Measurements from ENCODE around the gene IQUB. TPM values are rescaled to one million over a fixed set of nuclear protein-coding genes. Genes with fewer than 3 reads are reported as not detected.
"Not testable (repeated sequence)": the region's sequence is repeated elsewhere in the genome, so short reads cannot be mapped to it uniquely, and the experiment has no call there.

The IQUB gene
- total RNA-seq, 8 experiments from 2014 or later: 0.38 to 18.2 (median 1.1) TPM

DNA sequence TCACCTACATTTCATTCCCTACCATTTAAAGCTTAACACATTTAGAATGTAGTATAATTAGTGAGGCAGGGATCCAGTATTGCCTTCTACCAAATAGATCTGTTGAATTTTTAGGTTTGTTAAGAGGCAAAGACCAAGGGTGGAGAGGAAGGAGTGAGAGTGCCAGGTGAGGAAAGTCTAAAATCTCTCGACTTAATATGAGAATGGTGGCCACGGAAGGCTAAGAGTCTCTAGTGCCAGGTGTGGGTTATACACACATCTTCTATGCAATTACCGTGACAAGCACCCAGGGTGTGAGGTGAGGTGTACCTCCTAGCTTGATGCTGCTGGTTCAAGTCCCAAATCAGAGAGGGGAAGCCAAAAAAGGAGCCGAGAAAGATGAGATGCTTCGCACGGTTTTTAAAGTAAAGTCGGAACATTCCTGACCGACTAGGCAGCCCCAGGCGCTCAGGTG, 439 bp downstream of the IQUB start:
- 0 to 20% (median 0%) methylated on average over 1 to 8 of the region's 9 CpGs; no CpG with 5 or more reads in 3 of the 10 experiments for WGBS, 10 experiments
- H3K27ac ChIP-seq: peak overlapping the region in 1 of 2 donors; percentile 1
- peak in 1 of 8 experiments; percentile 0 for ATAC-seq (replicated peaks in 6 of 8)
- peaks cover 0 to 7% of the 10 kb centered on the region in 2 donors for H3K4me1 ChIP-seq (replicated peaks in 1 of 2)
- in situ Hi-C loops (cut with MboI; ENCODE audit: low pct_unique_long_range_greater_than_20kb in 2 of 9, low sequenced_read_pairs in 9 of 9, unreplicated experiment in 9 of 9): no loop called here
- peak overlapping the region; percentile 53 to 91 (median 60) for H3K4me3 ChIP-seq

DNA sequence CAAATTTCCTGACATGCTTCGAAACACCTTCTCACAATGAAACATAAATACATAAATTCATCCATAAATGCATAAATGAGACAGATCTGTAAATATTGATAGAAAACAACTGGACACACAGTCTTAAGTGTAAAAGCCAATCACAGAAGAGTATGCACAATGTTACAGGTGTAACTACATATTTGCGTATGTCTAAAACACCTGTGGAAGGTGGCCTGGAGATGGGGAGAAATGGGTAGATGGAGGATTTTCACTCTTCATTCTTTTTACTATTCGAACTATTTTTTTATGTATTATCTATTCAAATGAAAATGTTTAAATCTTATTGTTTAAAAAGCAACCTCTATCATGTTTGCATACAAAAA, 860 bp downstream of the IQUB start:
- peaks cover 3 to 7% of the 10 kb centered on the region in 2 donors for H3K4me1 ChIP-seq (replicated peaks in 1 of 2)
- WGBS, 10 experiments: 56 to 100% (median 84%) methylated on average over 1 to 3 of the region's 3 CpGs
- H3K4me3 ChIP-seq: peak overlapping the region in 2 of 5 donors; percentile 53 to 54
- H3K27ac ChIP-seq: no peak overlapping the region
- in situ Hi-C loops (cut with MboI; ENCODE audit: low pct_unique_long_range_greater_than_20kb in 2 of 9, low sequenced_read_pairs in 9 of 9, unreplicated experiment in 9 of 9): no loop called here
- no peak for ATAC-seq (replicated peaks in 6 of 8)

DNA sequence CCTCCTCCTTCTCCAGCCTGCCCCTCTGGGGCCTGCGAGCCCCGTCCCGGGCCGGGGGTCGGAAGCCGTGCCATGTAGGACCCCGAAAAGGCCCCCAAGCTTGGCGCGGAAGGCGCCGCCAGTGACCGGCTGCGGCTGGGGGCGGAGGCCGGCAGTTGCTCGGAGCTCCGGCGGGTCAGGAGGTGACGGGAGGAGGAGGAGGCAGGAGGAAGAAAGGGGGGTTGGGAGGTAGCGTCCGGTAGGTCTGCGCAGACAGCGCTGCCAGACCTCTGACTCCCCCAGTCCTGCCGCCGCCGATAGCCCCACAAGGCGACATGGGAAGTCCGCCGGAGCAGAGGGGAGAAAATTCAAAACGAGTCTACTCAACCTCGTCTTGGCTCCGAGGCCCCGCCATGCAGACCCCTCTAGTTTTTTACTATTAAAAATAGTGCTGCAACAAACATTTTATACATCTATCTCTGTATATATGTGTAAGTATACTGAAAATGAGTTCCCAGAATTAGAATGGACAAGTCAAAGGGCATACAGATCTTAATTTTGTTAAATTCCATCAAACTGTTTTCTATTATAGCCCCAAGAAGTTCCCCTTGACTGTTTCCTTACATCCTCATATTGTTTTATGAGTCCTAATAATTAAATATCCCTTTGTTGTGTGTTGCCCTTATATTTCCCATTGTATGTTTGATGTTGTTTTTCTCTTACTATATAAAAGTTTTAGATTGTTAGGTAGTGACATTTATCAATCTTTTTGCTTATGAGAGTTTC, 1.4 kb downstream of the IQUB start:
- H3K4me3 ChIP-seq: peak overlapping the region; percentile 27 to 54 (median 38)
- peak; percentile 7 to 18 (median 12) for ATAC-seq (replicated peaks in 6 of 8)
- in situ Hi-C loops (cut with MboI; ENCODE audit: low pct_unique_long_range_greater_than_20kb in 2 of 9, low sequenced_read_pairs in 9 of 9, unreplicated experiment in 9 of 9); H3K4me1 ChIP-seq (replicated peaks in 1 of 2): not testable (repeated sequence)
- WGBS, 10 experiments: 40% methylated on average over 1 of the region's 33 CpGs; no CpG with 5 or more reads in 9 of the 10 experiments
- peak overlapping the region in 1 of 2 donors; percentile 52 for H3K27ac ChIP-seq

DNA sequence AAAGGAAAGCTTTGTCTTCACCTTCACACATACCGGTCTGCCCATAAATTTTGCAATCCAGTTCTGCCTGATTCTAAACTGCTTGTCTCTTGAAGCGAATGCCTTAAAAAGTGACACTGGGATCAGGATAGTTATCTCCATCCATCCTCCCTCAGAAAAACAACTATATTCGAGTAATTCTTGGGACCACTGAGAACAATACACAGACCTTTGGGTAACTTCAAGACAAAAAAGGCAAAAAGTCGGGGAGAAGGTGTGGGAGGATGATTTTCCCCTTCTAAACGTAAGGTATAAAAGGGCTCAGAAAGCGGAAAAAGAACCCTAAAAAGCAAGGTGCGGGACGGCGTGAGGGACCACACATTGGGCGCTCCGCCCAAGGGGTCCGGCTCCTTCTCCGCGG, 2.1 kb downstream of the IQUB start:
- ATAC-seq (replicated peaks in 6 of 8): peak in 7 of 8 experiments; percentile 1 to 6 (median 2)
- in situ Hi-C loops (cut with MboI; ENCODE audit: low pct_unique_long_range_greater_than_20kb in 2 of 9, low sequenced_read_pairs in 9 of 9, unreplicated experiment in 9 of 9); H3K27ac ChIP-seq; H3K4me1 ChIP-seq (replicated peaks in 1 of 2): not testable (repeated sequence)
- peak overlapping the region in 4 of 5 donors; percentile 21 to 38 (median 25) for H3K4me3 ChIP-seq
- 0 to 100% (median 33%) methylated on average over 1 to 3 of the region's 14 CpGs; no CpG with 5 or more reads in 2 of the 10 experiments for WGBS, 10 experiments

DNA sequence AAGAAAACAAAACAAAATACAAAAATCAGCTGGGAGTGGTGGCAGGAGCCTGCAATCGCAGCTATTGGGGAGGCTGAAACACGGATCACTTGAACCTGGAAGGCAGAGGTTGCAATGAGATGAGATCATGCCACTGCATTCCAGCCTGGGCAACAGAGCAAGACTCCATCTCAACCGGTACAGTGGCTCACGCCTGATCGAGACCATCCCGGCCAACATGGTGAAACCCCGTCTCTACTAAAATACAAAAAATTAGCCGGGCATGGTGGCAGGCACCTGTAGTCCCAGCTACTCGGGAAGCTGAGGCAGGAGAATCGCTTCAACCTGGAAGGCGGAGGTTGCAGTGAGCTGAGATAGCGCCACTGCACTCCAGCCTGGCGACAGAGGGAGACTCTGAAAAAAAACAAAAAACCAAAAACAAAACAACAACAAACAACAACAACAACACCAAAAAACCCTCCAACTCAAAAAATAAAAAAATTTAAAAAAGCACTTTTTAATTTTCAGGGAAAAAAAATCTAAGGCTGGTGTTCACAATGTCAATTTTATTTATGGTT, 4.3 kb downstream of the IQUB start:
- H3K4me3 ChIP-seq; ATAC-seq (replicated peaks in 6 of 8); H3K27ac ChIP-seq; H3K4me1 ChIP-seq (replicated peaks in 1 of 2); in situ Hi-C loops (cut with MboI; ENCODE audit: low pct_unique_long_range_greater_than_20kb in 2 of 9, low sequenced_read_pairs in 9 of 9, unreplicated experiment in 9 of 9): not testable (repeated sequence)
- 90 to 100% (median 95%) methylated on average over 1 to 6 of the region's 13 CpGs; no CpG with 5 or more reads in 4 of the 10 experiments for WGBS, 10 experiments

DNA sequence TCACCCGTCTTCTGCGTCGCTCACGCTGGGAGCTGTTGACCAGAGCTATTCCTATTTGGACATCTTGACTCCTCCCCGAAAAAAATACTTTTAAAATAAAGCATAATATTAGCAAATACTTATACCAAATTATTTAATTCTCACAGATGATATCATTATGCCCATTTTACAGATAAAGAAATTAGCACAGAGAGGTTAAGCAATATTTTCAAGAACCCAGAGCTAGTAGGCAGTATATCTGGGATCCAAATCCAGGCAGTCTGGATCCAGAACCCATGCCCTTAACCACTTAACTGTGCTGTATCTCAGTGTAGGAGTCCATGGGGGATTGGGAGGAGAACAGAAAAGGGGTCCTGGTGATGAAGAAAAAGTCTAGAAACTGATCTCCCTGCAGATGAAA, 6.1 kb downstream of the IQUB start:
- in situ Hi-C loops (cut with MboI; ENCODE audit: low pct_unique_long_range_greater_than_20kb in 2 of 9, low sequenced_read_pairs in 9 of 9, unreplicated experiment in 9 of 9): no loop called here
- H3K4me1 ChIP-seq (replicated peaks in 1 of 2): peaks cover 3 to 9% of the 10 kb centered on the region in 2 donors
- WGBS, 10 experiments: no CpG with 5 or more reads among the region's 5 CpGs
- no peak overlapping the region for H3K27ac ChIP-seq
- ATAC-seq (replicated peaks in 6 of 8): no peak
- peak overlapping the region; percentile 25 to 53 (median 36) for H3K4me3 ChIP-seq

DNA sequence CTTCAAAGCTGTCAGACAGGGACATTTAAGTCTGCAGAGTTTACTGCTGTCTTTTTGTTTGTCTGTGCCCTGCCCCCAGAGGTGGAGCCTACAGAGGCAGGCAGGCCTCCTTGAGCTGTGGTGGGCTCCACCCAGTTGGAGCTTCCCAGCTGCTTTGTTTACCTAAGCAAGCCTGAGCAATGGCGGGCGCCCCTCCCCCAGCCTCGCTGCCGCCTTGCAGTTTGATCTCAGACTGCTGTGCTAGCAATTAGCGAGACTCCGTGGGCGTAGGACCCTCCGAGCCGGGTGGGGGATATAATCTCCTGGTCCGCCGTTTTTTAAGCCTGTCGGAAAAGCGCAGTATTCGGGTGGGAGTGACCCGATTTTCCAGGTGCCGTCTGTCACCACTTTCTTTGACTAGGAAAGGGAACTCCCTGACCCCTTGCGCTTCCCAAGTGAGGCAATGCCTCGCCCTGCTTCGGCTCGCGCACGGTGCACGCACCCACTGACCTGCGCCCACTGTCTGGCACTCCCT, 6.6 kb downstream of the IQUB start:
- ATAC-seq (replicated peaks in 6 of 8); H3K4me1 ChIP-seq (replicated peaks in 1 of 2); in situ Hi-C loops (cut with MboI; ENCODE audit: low pct_unique_long_range_greater_than_20kb in 2 of 9, low sequenced_read_pairs in 9 of 9, unreplicated experiment in 9 of 9): not testable (repeated sequence)
- Histone ChIP-seq H3K27ac (peak overlapping the region; percentile 22 to 79), H3K4me3 (peak overlapping the region; percentile 25 to 53 (median 36))
- no CpG with 5 or more reads among the region's 24 CpGs for WGBS, 10 experiments

DNA sequence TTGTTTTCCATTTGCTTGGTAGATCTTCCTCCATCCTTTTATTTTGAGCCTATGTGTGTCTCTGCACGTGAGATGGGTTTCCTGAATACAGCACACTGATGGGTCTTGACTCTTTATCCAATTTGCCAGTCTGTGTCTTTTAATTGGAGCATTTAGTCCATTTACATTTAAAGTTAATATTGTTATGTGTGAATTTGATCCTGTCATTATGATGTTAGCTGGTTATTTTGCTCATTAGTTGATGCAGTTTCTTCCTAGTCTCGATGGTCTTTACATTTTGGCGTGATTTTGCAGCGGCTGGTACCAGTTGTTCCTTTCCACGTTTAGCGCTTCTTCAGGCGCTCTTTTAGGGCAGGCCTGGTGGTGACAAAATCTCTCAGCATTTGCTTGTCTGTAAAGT, 7.9 kb downstream of the IQUB start:
- WGBS, 10 experiments: no CpG with 5 or more reads among the region's 7 CpGs
- H3K4me1 ChIP-seq (replicated peaks in 1 of 2); ATAC-seq (replicated peaks in 6 of 8); H3K27ac ChIP-seq; in situ Hi-C loops (cut with MboI; ENCODE audit: low pct_unique_long_range_greater_than_20kb in 2 of 9, low sequenced_read_pairs in 9 of 9, unreplicated experiment in 9 of 9); H3K4me3 ChIP-seq: not testable (repeated sequence)

DNA sequence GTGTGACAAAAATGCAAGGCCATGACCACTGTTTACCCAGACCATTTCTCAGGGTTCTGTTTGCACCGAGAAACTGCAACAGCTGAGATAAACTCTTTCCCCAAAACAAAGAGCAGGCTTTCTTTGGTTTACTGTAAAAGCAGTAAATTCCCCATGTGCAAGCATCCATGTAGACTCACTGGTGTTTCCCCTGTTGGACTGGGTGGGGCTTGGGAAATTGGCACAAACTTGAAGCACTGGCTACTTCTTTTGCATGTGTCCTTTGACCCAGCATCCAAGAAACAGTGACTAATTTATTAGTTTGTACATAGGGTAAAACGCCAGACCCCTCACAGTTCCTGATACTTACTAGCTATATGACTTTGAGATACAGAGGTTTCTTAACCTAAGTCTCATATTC, 12.3 kb downstream of the IQUB start:
- WGBS, 10 experiments: 22 to 100% (median 64%) methylated on average over 1 to 2 of the region's 2 CpGs; no CpG with 5 or more reads in 2 of the 10 experiments

DNA sequence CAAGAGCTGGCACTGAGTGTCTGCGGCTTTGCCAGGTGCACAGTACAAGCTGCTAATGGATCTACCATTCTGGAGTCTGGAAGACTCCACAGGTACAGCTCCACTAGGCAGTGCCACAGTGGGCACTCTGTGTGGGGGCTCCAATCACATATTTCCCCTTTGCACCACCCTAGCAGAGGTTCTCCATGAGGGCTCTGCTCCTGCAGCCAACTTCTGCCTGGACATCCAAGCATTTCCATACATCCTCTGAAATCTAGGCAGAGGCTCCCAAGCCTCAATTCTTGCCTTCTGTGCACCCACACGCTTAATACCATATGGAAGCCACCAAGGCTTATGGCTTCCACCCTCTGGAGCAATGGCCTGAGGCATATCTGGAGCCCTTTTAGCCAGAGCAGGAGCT, 29.2 kb downstream of the IQUB start:
- Histone ChIP-seq H3K4me1 (replicated peaks in 1 of 2) (peaks cover 3 to 8% of the 10 kb centered on the region in 2 donors), H3K4me3 (no peak overlapping the region), H3K27ac (no peak overlapping the region)
- in situ Hi-C loops (cut with MboI; ENCODE audit: low pct_unique_long_range_greater_than_20kb in 2 of 9, low sequenced_read_pairs in 9 of 9, unreplicated experiment in 9 of 9): no loop called here
- no peak for ATAC-seq (replicated peaks in 6 of 8)
- 0 to 100% (median 60%) methylated on average over 1 to 2 of the region's 2 CpGs; no CpG with 5 or more reads in 5 of the 10 experiments for WGBS, 10 experiments

More for the DNA sequence above, 12.3 kb downstream of the IQUB start:
- peak in 2 of 8 experiments; percentile 91 to 97 for ATAC-seq (replicated peaks in 6 of 8)
- in situ Hi-C loops (cut with MboI; ENCODE audit: low pct_unique_long_range_greater_than_20kb in 2 of 9, low sequenced_read_pairs in 9 of 9, unreplicated experiment in 9 of 9): no loop called here
- Histone ChIP-seq H3K4me3 (no peak overlapping the region), H3K27ac (no peak overlapping the region), H3K4me1 (replicated peaks in 1 of 2) (no peaks in the 10 kb centered on the region)

DNA sequence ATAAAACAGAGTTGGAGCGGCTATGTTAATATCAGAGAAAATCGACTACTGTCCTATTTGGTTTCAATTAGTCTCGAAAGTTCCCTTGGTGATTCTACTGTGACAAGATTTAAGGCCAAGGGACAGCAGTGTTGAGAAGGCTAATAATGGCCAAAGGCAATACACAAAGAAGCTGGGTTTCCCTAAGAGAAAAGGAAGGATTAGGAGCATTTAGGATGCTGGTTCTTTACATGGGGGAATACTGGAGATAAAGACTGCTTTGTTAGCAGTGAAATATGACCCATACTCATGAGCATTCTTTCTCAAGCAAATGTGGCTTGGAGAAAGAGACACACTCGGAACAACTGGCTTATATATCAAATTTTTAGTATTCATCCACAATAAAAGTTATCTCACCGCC, 32.2 kb downstream of the IQUB start:
- in situ Hi-C loops (cut with MboI; ENCODE audit: low pct_unique_long_range_greater_than_20kb in 2 of 9, low sequenced_read_pairs in 9 of 9, unreplicated experiment in 9 of 9): no loop called here
- ATAC-seq (replicated peaks in 6 of 8): peak in 4 of 8 experiments; percentile 25 to 83 (median 67)

DNA sequence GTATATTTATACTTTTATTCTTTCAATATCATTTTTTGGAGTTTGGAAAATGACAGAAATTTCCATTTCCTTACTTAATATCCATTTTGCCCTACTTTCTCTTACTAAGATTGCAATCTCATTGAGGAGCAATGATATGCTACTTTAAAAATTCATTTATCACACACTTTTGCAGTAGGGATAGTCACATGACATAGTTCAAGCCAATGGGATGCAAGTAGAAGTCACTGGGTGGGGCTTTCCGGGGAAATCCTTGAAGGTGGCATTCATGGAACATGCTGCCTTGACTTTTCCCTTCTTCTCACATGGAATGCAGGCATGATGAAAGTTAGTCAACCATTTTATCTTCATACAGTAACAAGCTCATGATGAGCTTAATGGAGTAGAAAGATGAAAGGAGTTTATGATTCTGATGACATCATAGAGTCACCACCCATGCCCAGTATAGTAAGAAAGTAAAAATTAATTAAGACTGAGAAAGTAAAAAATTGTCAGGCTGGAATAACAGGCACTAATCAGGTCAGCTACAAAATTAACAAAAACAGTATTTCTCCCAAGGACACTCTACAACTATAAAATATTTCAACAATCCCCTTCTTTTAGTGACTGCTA, 33.4 kb downstream of the IQUB start:
- no peak overlapping the region for H3K27ac ChIP-seq
- in situ Hi-C loops (cut with MboI; ENCODE audit: low pct_unique_long_range_greater_than_20kb in 2 of 9, low sequenced_read_pairs in 9 of 9, unreplicated experiment in 9 of 9): no loop called here
- WGBS, 10 experiments: 0 to 100% (median 88%) methylated on average over 1 of the region's 1 CpG; no CpG with 5 or more reads in 1 of the 10 experiments
- H3K4me3 ChIP-seq: no peak overlapping the region
- no peak for ATAC-seq (replicated peaks in 6 of 8)
- H3K4me1 ChIP-seq (replicated peaks in 1 of 2): peaks cover 3 to 8% of the 10 kb centered on the region in 2 donors

More for the DNA sequence above, 32.2 kb downstream of the IQUB start:
- Histone ChIP-seq H3K4me1 (replicated peaks in 1 of 2) (peaks cover 3 to 8% of the 10 kb centered on the region in 2 donors), H3K4me3 (no peak overlapping the region), H3K27ac (no peak overlapping the region)
- 17 to 76% (median 34%) methylated on average over 1 to 5 of the region's 5 CpGs for WGBS, 10 experiments
